Activated T-cell treated with anti-CD3 and anti-CD28 coated beads, Interleukin-2, amount 50 U/mL, for 24 hours (primary cell): ENCODE data around the gene USP34.
"Not testable (repeated sequence)": the region's sequence is repeated elsewhere in the genome, so short reads cannot be mapped to it uniquely, and the experiment has no call there.

Source experiments
- DNase-seq: peaks from one replicate; pipeline ENCODE4 v3.0.0-alpha.2; 2020
- H3K27ac Mint-ChIP-seq: 2 replicates; pipeline ENCODE4 v1.8.0; 2020; ENCODE audit warnings: mild to moderate bottlenecking, mixed read lengths
- H3K27me3 Mint-ChIP-seq: 2 replicates; pipeline ENCODE4 v1.8.0; 2020; ENCODE audit warnings: mixed read lengths
- H3K36me3 Mint-ChIP-seq: 2 replicates; pipeline ENCODE4 v1.8.0; 2020; ENCODE audit warnings: low read depth, mixed read lengths
- H3K4me1 Mint-ChIP-seq: 2 replicates; pipeline ENCODE4 v1.8.0; 2020; ENCODE audit warnings: low read depth, mixed read lengths
- H3K4me3 Mint-ChIP-seq: 2 replicates; pipeline ENCODE4 v1.8.0; 2020; ENCODE audit warnings: mild to moderate bottlenecking, moderate library complexity, mixed read lengths
- H3K9me3 Mint-ChIP-seq: 2 replicates; pipeline ENCODE4 v1.8.0; 2020; ENCODE audit warnings: mixed read lengths

USP34 gene

GRCh38 chr2:61423714-61424113 is 47.2 kb downstream of the USP34 start:
- Mint-ChIP-seq H3K27ac (no peak overlapping the region), H3K4me1 (peaks cover 82% of the 10 kb centered on the region), H3K9me3 (no peaks in the 10 kb centered on the region), H3K27me3 (no peaks in the 10 kb centered on the region), H3K4me3 (no peak overlapping the region), H3K36me3 (peaks cover 14% of the 10 kb centered on the region)
- DNase-seq = no peak

DNA sequence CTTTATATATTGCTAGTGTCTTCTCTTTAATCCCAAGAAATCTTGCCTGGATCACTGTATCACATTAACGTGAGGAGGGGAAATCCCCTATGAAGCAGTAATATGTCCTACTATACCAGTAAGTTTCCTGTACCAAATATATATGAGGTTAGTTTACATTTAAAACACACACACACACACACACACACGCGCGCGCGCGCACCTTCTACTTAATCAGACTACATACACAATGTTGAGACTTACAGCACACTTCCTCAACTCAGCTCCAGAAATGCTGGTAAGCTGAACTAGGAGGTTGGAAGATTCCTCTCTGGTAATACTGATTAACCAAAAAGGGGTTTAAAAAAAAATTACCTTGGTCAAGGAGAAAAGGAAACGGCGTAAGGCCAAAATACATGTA is 49.3 kb downstream of the USP34 start:
- Mint-ChIP-seq H3K27ac (peak overlapping the region; percentile 80), H3K4me1 (peaks cover 73% of the 10 kb centered on the region), H3K4me3 (no peak overlapping the region), H3K27me3 (no peaks in the 10 kb centered on the region), H3K9me3 (no peaks in the 10 kb centered on the region), H3K36me3 (peaks cover 25% of the 10 kb centered on the region)
- DNase-seq = no peak

DNA sequence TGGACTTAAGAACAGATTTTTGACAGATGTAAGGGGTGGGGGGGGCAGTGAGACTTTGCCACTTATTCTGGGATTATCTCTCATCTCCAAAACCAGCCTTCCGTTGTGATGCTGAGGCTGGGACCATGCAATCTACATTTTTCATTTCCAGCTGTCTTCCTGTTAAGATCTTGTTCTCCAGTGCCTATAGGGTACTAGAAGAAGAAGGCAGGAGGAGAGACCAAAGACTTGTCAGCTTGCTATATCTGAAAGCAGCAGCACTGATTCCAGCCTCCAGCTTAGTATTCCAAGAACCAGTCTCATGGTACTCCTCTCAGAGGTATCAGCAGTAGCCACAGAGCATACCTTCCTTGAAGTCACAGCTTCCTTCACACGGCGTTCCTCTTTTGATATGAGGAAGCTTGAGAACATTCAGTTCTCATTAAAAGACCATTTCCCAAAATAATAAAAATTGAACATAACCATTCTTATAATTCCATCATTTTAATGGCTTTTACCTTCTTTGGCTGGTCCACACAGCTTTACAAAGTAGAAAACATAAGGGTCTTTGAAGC is 49.8 kb downstream of the USP34 start:
- Mint-ChIP-seq H3K36me3 (peaks cover 29% of the 10 kb centered on the region), H3K4me3 (no peak overlapping the region), H3K27ac (no peak overlapping the region), H3K27me3 (no peaks in the 10 kb centered on the region), H3K4me1 (peaks cover 71% of the 10 kb centered on the region), H3K9me3 (no peaks in the 10 kb centered on the region)
- DNase-seq = no peak

DNA sequence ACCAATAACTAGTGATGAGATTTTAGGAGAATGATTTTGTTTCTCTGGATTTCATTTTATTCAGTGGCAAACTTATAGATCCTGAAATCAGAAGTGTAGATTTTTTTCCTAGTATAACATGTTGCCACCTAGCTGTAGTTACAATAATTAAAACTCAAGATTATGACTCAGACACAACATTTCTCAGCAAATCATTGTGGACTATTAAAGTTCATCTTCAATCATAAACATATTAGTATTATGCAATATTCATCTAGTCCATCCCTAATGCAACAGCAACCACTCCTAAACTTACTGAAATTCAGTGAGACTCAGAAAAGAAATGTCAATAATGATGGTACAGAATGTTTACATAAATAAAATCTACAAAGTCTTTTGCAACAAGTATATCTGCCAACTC is 51.3 kb downstream of the USP34 start:
- Mint-ChIP-seq H3K36me3 (peaks cover 35% of the 10 kb centered on the region), H3K27ac (no peak overlapping the region), H3K27me3 (no peaks in the 10 kb centered on the region), H3K9me3 (no peaks in the 10 kb centered on the region), H3K4me1 (peaks cover 63% of the 10 kb centered on the region), H3K4me3 (no peak overlapping the region)
- no peak for DNase-seq

- peak overlapping the region; percentile 47 for H3K27ac Mint-ChIP-seq
- peaks cover 38% of the 10 kb centered on the region for H3K36me3 Mint-ChIP-seq
- H3K27me3 Mint-ChIP-seq = no peaks in the 10 kb centered on the region
Observed at GRCh38 chr2:61419129-61419528, 51.8 kb downstream of the USP34 start.

GRCh38 chr2:61416871-61417645 is 53.8 kb downstream of the USP34 start:
- Mint-ChIP-seq H3K9me3 (no peaks in the 10 kb centered on the region), H3K4me1 (peaks cover 48% of the 10 kb centered on the region), H3K27ac (no peak overlapping the region), H3K27me3 (no peaks in the 10 kb centered on the region), H3K4me3 (no peak overlapping the region), H3K36me3 (peaks cover 39% of the 10 kb centered on the region)
- no peak for DNase-seq

More at GRCh38 chr2:61419129-61419528, 51.8 kb downstream of the USP34 start:
- Mint-ChIP-seq H3K4me3 (no peak overlapping the region), H3K4me1 (peaks cover 62% of the 10 kb centered on the region), H3K9me3 (no peaks in the 10 kb centered on the region)
- DNase-seq = no peak

DNA sequence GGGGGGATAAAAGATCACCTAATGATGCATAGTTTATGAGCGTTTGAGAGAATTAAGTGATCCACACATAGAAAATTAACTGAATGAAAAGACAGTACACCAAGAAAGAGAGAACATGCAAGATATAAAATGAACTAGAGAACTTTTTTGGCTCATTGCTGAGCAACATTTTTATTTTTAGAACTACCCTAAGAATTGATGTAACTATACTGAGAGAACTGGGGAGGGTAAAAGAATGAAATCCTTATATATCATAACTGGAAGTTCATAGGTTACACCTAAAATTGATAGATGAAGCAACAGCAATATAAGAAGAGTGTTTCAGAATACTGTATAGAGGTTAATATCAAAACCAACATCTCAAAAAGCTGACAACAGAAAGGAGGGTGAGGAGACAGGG is 55.6 kb downstream of the USP34 start:
- Mint-ChIP-seq H3K27ac (no peak overlapping the region), H3K27me3 (no peaks in the 10 kb centered on the region), H3K4me1 (peaks cover 41% of the 10 kb centered on the region), H3K4me3 (no peak overlapping the region), H3K36me3 (peaks cover 46% of the 10 kb centered on the region), H3K9me3 (no peaks in the 10 kb centered on the region)
- no peak for DNase-seq

GRCh38 chr2:61414674-61415073 is 56.2 kb downstream of the USP34 start:
- H3K27ac Mint-ChIP-seq = no peak overlapping the region
- peaks cover 41% of the 10 kb centered on the region for H3K4me1 Mint-ChIP-seq
- peaks cover 48% of the 10 kb centered on the region for H3K36me3 Mint-ChIP-seq
- H3K9me3 Mint-ChIP-seq = no peaks in the 10 kb centered on the region
- DNase-seq = no peak
- H3K4me3 Mint-ChIP-seq = no peak overlapping the region
- H3K27me3 Mint-ChIP-seq = no peaks in the 10 kb centered on the region

DNA sequence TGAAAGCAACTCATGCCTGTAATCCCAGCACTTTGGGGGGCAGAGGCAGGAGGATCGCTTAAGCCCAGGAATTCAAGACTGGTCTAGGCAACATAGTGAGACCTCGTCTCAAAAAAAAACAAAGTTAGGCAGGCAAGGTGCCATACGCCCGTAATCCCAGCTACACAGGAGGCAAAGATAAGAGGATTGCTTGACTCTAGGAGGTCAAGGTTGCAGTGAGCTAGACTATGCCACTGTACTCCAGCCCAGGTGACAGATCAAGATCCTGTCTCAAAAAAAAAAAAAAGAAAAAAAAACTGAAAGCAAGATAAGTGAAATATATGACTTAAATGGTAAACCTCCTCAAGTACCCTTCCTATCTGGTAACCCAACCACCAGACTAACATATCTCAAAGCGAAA is 59.8 kb downstream of the USP34 start:
- peak overlapping the region; percentile 15 for H3K27ac Mint-ChIP-seq
- H3K4me1 Mint-ChIP-seq = peaks cover 31% of the 10 kb centered on the region
- no peaks in the 10 kb centered on the region for H3K9me3 Mint-ChIP-seq
- H3K4me3 Mint-ChIP-seq = no peak overlapping the region
- no peaks in the 10 kb centered on the region for H3K27me3 Mint-ChIP-seq
- peaks cover 45% of the 10 kb centered on the region for H3K36me3 Mint-ChIP-seq
- DNase-seq = no peak

DNA sequence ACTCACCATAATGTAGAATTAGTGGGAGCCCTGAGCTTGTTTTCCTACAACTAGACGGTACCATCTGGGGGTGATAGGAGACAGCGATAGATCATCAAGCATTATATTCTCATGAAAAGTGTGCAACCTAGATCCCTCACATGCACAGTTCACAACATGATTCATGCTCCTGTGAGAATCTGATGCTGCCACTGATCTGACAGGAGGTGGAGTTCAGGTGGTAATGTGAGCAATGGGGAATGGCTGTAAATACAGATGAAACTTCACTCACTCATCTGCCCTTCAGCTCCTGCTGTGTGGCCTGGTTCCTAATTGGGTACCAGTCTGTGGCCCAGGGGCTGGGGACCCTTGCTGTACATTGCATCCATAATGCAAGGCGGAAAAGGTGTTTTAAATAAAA is 60.7 kb downstream of the USP34 start:
- Mint-ChIP-seq H3K4me1 (peaks cover 30% of the 10 kb centered on the region), H3K27me3 (no peaks in the 10 kb centered on the region), H3K4me3 (no peak overlapping the region), H3K9me3 (no peaks in the 10 kb centered on the region), H3K27ac (peak overlapping the region; percentile 64), H3K36me3 (peaks cover 50% of the 10 kb centered on the region)
- DNase-seq = no peak

DNA sequence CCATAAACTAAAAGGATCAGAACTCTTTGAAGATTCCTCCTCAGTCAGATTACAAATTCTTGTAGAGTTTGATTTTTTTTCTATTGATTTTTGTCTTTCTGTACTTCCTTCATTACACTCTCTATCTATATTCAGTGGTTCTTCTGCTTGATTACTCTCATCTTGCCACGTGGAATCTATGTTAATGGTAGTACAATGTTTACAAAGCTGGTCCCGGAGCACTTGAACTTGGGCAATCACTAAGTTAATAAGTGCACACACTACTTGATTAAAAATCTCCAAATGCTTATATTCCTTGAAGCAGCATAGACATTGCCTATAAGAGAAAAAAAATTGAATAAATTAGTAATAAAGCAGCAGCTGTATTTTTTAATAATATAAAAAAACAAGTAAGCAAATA is 65.1 kb downstream of the USP34 start:
- no peaks in the 10 kb centered on the region for H3K27me3 Mint-ChIP-seq
- no peak overlapping the region for H3K27ac Mint-ChIP-seq
- H3K4me3 Mint-ChIP-seq = no peak overlapping the region
- H3K36me3 Mint-ChIP-seq = peaks cover 52% of the 10 kb centered on the region
- DNase-seq = no peak
- no peaks in the 10 kb centered on the region for H3K9me3 Mint-ChIP-seq
- H3K4me1 Mint-ChIP-seq = peaks cover 15% of the 10 kb centered on the region

GRCh38 chr2:61404438-61404837 is 66.4 kb downstream of the USP34 start:
- H3K27ac Mint-ChIP-seq = peak overlapping the region; percentile 16
- peaks cover 50% of the 10 kb centered on the region for H3K36me3 Mint-ChIP-seq

DNA sequence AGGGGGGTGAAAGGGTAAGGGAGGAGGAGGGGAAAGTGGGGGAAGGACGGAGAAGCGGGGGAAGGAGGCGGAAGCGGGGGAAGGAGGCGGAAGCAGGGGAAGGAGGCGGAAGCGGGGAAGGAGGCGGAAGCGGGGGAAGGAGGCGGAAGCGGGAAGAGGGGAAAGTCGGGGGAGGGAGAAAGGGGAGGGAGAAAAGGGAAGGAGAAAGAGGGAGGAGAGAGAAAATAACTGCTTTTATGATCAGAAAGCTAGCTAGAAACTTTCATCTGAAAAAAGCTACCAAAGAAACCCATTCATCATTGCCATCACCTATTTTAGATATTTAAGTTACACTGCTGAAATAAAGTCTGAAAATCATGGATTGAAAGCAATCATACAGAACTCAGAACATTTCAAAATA is 72.5 kb downstream of the USP34 start:
- Mint-ChIP-seq H3K4me1 (no peaks in the 10 kb centered on the region), H3K27ac (no peak overlapping the region), H3K4me3 (no peak overlapping the region), H3K27me3 (no peaks in the 10 kb centered on the region), H3K36me3 (peaks cover 47% of the 10 kb centered on the region), H3K9me3 (no peaks in the 10 kb centered on the region)
- DNase-seq = no peak

More at GRCh38 chr2:61404438-61404837, 66.4 kb downstream of the USP34 start:
- Mint-ChIP-seq H3K4me1 (peaks cover 11% of the 10 kb centered on the region), H3K4me3 (no peak overlapping the region), H3K9me3 (no peaks in the 10 kb centered on the region), H3K27me3 (no peaks in the 10 kb centered on the region)
- no peak for DNase-seq

- Mint-ChIP-seq H3K9me3 (no peaks in the 10 kb centered on the region), H3K27ac (no peak overlapping the region), H3K4me3 (no peak overlapping the region), H3K4me1 (no peaks in the 10 kb centered on the region), H3K36me3 (peaks cover 54% of the 10 kb centered on the region), H3K27me3 (no peaks in the 10 kb centered on the region)
- no peak for DNase-seq
Observed at GRCh38 chr2:61396005-61396404, 74.9 kb downstream of the USP34 start.

DNA sequence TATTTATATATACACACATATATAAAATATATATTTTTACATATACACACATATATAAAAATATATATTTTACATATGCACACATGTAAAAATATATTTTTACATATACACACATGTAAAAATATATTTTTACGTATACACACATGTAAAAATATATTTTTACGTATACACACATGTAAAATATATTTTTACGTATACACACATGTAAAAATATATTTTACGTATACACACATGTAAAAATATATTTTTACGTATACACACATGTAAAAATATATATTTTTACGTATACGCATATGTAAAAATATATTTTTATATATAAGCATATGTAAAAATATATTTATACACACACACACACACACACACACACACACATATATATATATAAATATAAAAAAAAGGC is 83.3 kb downstream of the USP34 start:
- peaks cover 67% of the 10 kb centered on the region for H3K36me3 Mint-ChIP-seq
- H3K4me3 Mint-ChIP-seq, H3K9me3 Mint-ChIP-seq, DNase-seq, H3K4me1 Mint-ChIP-seq, H3K27me3 Mint-ChIP-seq, H3K27ac Mint-ChIP-seq: not testable (repeated sequence)
